AG04450 (cell line): ENCODE results near the gene B9D1. TPM values are rescaled to one million over a fixed set of nuclear protein-coding genes. Genes with fewer than 3 reads are reported as not detected.

Experiments used
- CTCF ChIA-PET: fragments of 300-600, 350-600 bp; formaldehyde crosslinking; extraction: SDS; loops from one replicate; lab custom pipeline; 2022; ENCODE audit warnings: antibody characterized with exemption, inconsistent platforms; lab: Charles Lee
- POLR2A ChIA-PET: fragments of 350-600 bp; formaldehyde crosslinking; extraction: SDS; loops from one replicate; lab custom pipeline; 2021; ENCODE audit warnings: antibody characterized with exemption, inconsistent platforms; lab: Yijun Ruan, JAX
- DNase-seq: peaks from one replicate; pipeline ENCODE4 v3.0.0-alpha.2; 2011; ENCODE audit warnings: low read depth, low spot score
- H3K27ac ChIP-seq: one replicate; pipeline ENCODE4 v1.5.1; 2012; ENCODE audit warnings: low read depth, low read length, control low read depth
- H3K27me3 ChIP-seq: one replicate; pipeline ENCODE4 v1.6.0; 2012; ENCODE audit warnings: low read length; ENCODE audit not compliant: control insufficient read depth, insufficient read depth
- H3K4me3 ChIP-seq: 2 replicates; pipeline ENCODE4 v1.5.1; 2011; ENCODE audit warnings: mild to moderate bottlenecking, low read depth, low read length, control low read depth
- H3K9me3 ChIP-seq: 2 replicates; pipeline ENCODE4 v1.5.1; 2012; ENCODE audit warnings: low read length; ENCODE audit not compliant: control insufficient read depth, insufficient read depth
- polyA plus RNA-seq: library from polyadenylated mRNA; depleted of rRNA; stranded (reverse); fragments of >200 nt; gene quantifications from 2 replicates; pipeline ENCODE4 v1.2.3, GENCODE V29; 2011
- TF ChIP-seq, protein P1 (sequence below): IDR thresholded peaks from 2 replicates; pipeline ENCODE4 v1.5.1; 2011; ENCODE audit warnings: low read depth, low read length, control low read depth, inconsistent platforms

B9D1 gene
- polyA plus RNA-seq, 1 experiment, result 35.2 TPM

- no peak for DNase-seq
- ChIA-PET CTCF (no interaction called here), POLR2A (no interaction called here)
- TF ChIP-seq, protein P1, sequence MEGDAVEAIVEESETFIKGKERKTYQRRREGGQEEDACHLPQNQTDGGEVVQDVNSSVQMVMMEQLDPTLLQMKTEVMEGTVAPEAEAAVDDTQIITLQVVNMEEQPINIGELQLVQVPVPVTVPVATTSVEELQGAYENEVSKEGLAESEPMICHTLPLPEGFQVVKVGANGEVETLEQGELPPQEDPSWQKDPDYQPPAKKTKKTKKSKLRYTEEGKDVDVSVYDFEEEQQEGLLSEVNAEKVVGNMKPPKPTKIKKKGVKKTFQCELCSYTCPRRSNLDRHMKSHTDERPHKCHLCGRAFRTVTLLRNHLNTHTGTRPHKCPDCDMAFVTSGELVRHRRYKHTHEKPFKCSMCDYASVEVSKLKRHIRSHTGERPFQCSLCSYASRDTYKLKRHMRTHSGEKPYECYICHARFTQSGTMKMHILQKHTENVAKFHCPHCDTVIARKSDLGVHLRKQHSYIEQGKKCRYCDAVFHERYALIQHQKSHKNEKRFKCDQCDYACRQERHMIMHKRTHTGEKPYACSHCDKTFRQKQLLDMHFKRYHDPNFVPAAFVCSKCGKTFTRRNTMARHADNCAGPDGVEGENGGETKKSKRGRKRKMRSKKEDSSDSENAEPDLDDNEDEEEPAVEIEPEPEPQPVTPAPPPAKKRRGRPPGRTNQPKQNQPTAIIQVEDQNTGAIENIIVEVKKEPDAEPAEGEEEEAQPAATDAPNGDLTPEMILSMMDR, result no peak
- no peak overlapping the region for H3K4me3 ChIP-seq
- no peaks in the 10 kb centered on the region for H3K9me3 ChIP-seq
- no peak overlapping the region for H3K27ac ChIP-seq
- no peaks in the 10 kb centered on the region for H3K27me3 ChIP-seq
These were observed 47.4 kb downstream of the B9D1 start for GRCh38 chr17:19315104-19315503.

GRCh38 chr17:19313746-19314651 is 48.5 kb downstream of the B9D1 start:
- ChIA-PET POLR2A (no interaction called here), CTCF (no interaction called here)
- Histone ChIP-seq H3K4me3 (no peak overlapping the region), H3K27me3 (no peaks in the 10 kb centered on the region), H3K27ac (no peak overlapping the region), H3K9me3 (no peaks in the 10 kb centered on the region)
- no peak for DNase-seq
- TF ChIP-seq, protein P1, result no peak

- H3K27ac ChIP-seq, result no peak overlapping the region
- ChIA-PET POLR2A (no interaction called here), CTCF (no interaction called here)
- no peak overlapping the region for H3K4me3 ChIP-seq
- no peak for DNase-seq
- no peaks in the 10 kb centered on the region for H3K27me3 ChIP-seq
- H3K9me3 ChIP-seq, result no peaks in the 10 kb centered on the region
- TF ChIP-seq, protein P1, result no peak
These were observed 49.3 kb downstream of the B9D1 start for GRCh38 chr17:19313066-19313745.

DNA sequence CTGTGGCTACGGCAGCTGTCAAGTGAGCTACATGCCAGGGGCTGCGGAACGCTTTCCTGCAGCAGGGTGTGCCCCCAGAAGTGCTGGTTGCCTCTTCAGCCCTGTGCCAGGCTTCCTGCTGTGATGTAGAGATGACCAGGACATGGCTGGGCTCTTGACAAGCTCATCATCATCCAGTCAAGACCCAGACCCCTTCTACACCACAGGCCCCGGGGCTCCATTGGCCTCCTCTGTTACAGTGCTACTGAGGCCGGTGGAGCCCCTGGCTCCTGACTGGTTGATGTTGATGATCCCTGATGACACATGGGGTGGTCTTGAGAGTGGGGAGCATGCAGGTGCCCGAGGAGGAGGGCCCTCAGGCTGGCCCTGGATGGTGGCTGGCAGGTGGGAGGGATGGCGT is 50.1 kb downstream of the B9D1 start:
- POLR2A ChIA-PET, result no interaction called here
- CTCF ChIA-PET, result no interaction called here

More for the DNA sequence above, 50.1 kb downstream of the B9D1 start:
- no peak for DNase-seq
- Histone ChIP-seq H3K4me3 (no peak overlapping the region), H3K27me3 (no peaks in the 10 kb centered on the region), H3K9me3 (no peaks in the 10 kb centered on the region), H3K27ac (no peak overlapping the region)
- TF ChIP-seq, protein P1, result no peak
